Osteoblast (primary cell): ENCODE measurements around the gene DCUN1D3. TPM values are rescaled to one million over a fixed set of nuclear protein-coding genes. Genes with fewer than 3 reads are reported as not detected.

Experiments
- DNase-seq: peaks from one replicate; pipeline ENCODE4 v3.0.0; 2011; ENCODE audit warnings: low spot score, mixed read lengths; ENCODE audit not compliant: insufficient read length; ENCODE audit errors: missing footprints
- H2AFZ ChIP-seq: 2 replicates; pipeline ENCODE4 v1.6.0; 2011; ENCODE audit warnings: mild to moderate bottlenecking, low read length
- H3K27ac ChIP-seq: 2 replicates; pipeline ENCODE4 v1.5.1; 2011; ENCODE audit warnings: mild to moderate bottlenecking, low read depth, low read length, moderate library complexity
- H3K27me3 ChIP-seq: 2 replicates; pipeline ENCODE4 v1.6.0; 2012; ENCODE audit warnings: mild to moderate bottlenecking, control low read depth, inconsistent platforms, low read length, moderate library complexity; ENCODE audit not compliant: insufficient read depth
- H3K36me3 ChIP-seq: 2 replicates; pipeline ENCODE4 v1.5.1; 2011; ENCODE audit warnings: mild to moderate bottlenecking, low read length, control low read depth, moderate library complexity; ENCODE audit not compliant: insufficient read depth
- H3K4me1 ChIP-seq: 2 replicates; pipeline ENCODE4 v1.5.1; 2011; ENCODE audit warnings: mild to moderate bottlenecking, low read length, control low read depth, moderate library complexity; ENCODE audit not compliant: insufficient read depth
- H3K4me2 ChIP-seq: 2 replicates; pipeline ENCODE4 v1.6.0; 2011; ENCODE audit warnings: mild to moderate bottlenecking, low read length; ENCODE audit not compliant: insufficient read depth
- H3K4me3 ChIP-seq: fragments of 200-600 bp; sonication (generic); 3 replicates; pipeline ENCODE4 v1.5.1; 2012; ENCODE audit warnings: mild to moderate bottlenecking, low read length, inconsistent platforms; ENCODE audit not compliant: insufficient read depth
- H3K79me2 ChIP-seq: 2 replicates; pipeline ENCODE4 v1.6.0; 2012; ENCODE audit warnings: mild to moderate bottlenecking, low read length, control low read depth, inconsistent platforms; ENCODE audit not compliant: insufficient read depth
- H3K9me3 ChIP-seq: 2 replicates; pipeline ENCODE4 v1.5.1; 2011; ENCODE audit warnings: low read depth, low read length, control low read depth
- H4K20me1 ChIP-seq: 2 replicates; pipeline ENCODE4 v1.6.0; 2012; ENCODE audit warnings: mild to moderate bottlenecking, low read length, control low read depth; ENCODE audit not compliant: insufficient read depth
- total RNA-seq: library from RNA; depleted of rRNA; stranded (reverse); fragments of >200 nt; gene quantifications from 2 replicates; pipeline ENCODE4 v1.2.3, GENCODE V29; 2012
- TF ChIP-seq, protein P1 (sequence below): IDR thresholded peaks from 2 replicates; pipeline ENCODE4 v1.5.1; 2011; ENCODE audit warnings: mild to moderate bottlenecking, low read depth, low read length, moderate library complexity; ENCODE audit errors: extremely low read depth

The DCUN1D3 gene
- total RNA-seq, 1 donor = 33.7 TPM

- H3K4me1 ChIP-seq = peaks cover 55% of the 10 kb centered on the region
- no peak overlapping the region for H3K4me2 ChIP-seq
- no peaks in the 10 kb centered on the region for H3K27me3 ChIP-seq
- no peaks in the 10 kb centered on the region for H3K9me3 ChIP-seq
- no peak for DNase-seq
- H3K4me3 ChIP-seq = no peak overlapping the region
- peaks cover 99% of the 10 kb centered on the region for H3K79me2 ChIP-seq
- peaks cover 79% of the 10 kb centered on the region for H4K20me1 ChIP-seq
- TF ChIP-seq, protein P1, sequence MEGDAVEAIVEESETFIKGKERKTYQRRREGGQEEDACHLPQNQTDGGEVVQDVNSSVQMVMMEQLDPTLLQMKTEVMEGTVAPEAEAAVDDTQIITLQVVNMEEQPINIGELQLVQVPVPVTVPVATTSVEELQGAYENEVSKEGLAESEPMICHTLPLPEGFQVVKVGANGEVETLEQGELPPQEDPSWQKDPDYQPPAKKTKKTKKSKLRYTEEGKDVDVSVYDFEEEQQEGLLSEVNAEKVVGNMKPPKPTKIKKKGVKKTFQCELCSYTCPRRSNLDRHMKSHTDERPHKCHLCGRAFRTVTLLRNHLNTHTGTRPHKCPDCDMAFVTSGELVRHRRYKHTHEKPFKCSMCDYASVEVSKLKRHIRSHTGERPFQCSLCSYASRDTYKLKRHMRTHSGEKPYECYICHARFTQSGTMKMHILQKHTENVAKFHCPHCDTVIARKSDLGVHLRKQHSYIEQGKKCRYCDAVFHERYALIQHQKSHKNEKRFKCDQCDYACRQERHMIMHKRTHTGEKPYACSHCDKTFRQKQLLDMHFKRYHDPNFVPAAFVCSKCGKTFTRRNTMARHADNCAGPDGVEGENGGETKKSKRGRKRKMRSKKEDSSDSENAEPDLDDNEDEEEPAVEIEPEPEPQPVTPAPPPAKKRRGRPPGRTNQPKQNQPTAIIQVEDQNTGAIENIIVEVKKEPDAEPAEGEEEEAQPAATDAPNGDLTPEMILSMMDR = no peak
- no peak overlapping the region for H2AFZ ChIP-seq
- H3K36me3 ChIP-seq = peaks cover 14% of the 10 kb centered on the region
- no peak overlapping the region for H3K27ac ChIP-seq
Observed at GRCh38 chr16:20875355-20875650, 24.9 kb downstream of the DCUN1D3 start.

- H3K4me3 ChIP-seq = no peak overlapping the region
- peaks cover 46% of the 10 kb centered on the region for H3K4me1 ChIP-seq
- H3K79me2 ChIP-seq = peaks cover 98% of the 10 kb centered on the region
- TF ChIP-seq, protein P1 = no peak
- no peaks in the 10 kb centered on the region for H3K27me3 ChIP-seq
- H4K20me1 ChIP-seq = peaks cover 77% of the 10 kb centered on the region
- no peak overlapping the region for H2AFZ ChIP-seq
- DNase-seq = no peak
- no peak overlapping the region for H3K4me2 ChIP-seq
- H3K36me3 ChIP-seq = peaks cover 14% of the 10 kb centered on the region
- H3K27ac ChIP-seq = peak overlapping the region; percentile 26
- H3K9me3 ChIP-seq = no peaks in the 10 kb centered on the region
Observed at GRCh38 chr16:20874088-20874581, 26.0 kb downstream of the DCUN1D3 start.

DNA sequence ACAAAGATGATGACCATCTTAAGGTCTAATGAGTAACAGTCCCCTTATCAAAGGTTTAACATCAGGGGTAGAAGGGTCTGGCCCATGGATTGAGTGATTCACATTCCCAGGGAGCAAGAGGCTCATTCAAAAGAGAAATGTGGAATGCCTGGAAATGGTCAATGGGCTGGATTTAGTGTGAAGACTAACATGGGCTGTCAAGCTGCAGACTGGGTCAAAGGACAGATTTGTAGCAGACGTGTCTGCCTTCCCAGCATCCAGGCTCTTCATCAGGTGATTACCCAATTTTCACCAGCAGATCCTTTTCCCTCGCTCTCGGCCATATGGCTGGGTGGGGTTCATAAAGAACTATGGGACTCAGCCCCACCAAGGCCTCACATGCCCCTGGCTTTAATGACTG, 26.8 kb downstream of the DCUN1D3 start:
- TF ChIP-seq, protein P1 = no peak
- Histone ChIP-seq H3K36me3 (peaks cover 8% of the 10 kb centered on the region), H3K4me2 (no peak overlapping the region), H3K27me3 (no peaks in the 10 kb centered on the region), H2AFZ (no peak overlapping the region), H4K20me1 (peaks cover 77% of the 10 kb centered on the region), H3K4me1 (peaks cover 46% of the 10 kb centered on the region), H3K4me3 (no peak overlapping the region), H3K79me2 (peaks cover 98% of the 10 kb centered on the region), H3K27ac (peak overlapping the region; percentile 26), H3K9me3 (no peaks in the 10 kb centered on the region)
- DNase-seq = no peak

GRCh38 chr16:20871941-20872815, 28.0 kb downstream of the DCUN1D3 start:
- H3K4me1 ChIP-seq = peaks cover 55% of the 10 kb centered on the region
- H3K4me2 ChIP-seq = no peak overlapping the region

More at GRCh38 chr16:20871941-20872815, 28.0 kb downstream of the DCUN1D3 start:
- Histone ChIP-seq H3K27ac (no peak overlapping the region), H3K27me3 (no peaks in the 10 kb centered on the region), H3K79me2 (peaks cover 98% of the 10 kb centered on the region), H3K36me3 (peaks cover 1% of the 10 kb centered on the region), H3K9me3 (no peaks in the 10 kb centered on the region), H3K4me3 (no peak overlapping the region), H4K20me1 (peaks cover 75% of the 10 kb centered on the region), H2AFZ (no peak overlapping the region)
- TF ChIP-seq, protein P1 = no peak
- no peak for DNase-seq
